ENCODE results near the gene SUMO3.
A peak's percentile ranks its signal among the peaks of the same experiment; 100 is the strongest.

The SUMO3 gene

DNA sequence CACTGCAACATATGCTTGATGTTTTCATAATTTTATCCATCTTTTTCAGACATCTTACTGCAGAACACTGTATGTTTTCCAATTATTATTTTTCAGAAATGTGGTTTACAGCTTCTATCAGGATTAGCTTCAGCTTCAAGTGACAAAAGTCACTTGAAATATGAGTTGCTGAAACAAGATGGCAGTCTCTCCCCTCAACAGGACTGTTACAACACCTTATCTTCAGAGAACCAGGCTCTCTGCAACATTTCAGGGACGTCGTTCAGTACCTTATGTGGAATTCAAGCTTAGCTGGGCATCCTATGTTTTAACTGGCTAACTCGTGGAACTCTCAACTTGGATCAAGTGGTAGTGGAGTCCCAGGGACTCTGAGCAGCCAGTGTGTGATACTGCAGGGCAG lies 14.2 kb downstream of the SUMO3 start:
- DNase-seq (ENCODE audit: low read depth in 2 of 2) = no peak

GRCh38 chr21:44802396-44803153 lies 15.3 kb downstream of the SUMO3 start:
- DNase-seq (ENCODE audit: low read depth in 2 of 2) = no peak

DNA sequence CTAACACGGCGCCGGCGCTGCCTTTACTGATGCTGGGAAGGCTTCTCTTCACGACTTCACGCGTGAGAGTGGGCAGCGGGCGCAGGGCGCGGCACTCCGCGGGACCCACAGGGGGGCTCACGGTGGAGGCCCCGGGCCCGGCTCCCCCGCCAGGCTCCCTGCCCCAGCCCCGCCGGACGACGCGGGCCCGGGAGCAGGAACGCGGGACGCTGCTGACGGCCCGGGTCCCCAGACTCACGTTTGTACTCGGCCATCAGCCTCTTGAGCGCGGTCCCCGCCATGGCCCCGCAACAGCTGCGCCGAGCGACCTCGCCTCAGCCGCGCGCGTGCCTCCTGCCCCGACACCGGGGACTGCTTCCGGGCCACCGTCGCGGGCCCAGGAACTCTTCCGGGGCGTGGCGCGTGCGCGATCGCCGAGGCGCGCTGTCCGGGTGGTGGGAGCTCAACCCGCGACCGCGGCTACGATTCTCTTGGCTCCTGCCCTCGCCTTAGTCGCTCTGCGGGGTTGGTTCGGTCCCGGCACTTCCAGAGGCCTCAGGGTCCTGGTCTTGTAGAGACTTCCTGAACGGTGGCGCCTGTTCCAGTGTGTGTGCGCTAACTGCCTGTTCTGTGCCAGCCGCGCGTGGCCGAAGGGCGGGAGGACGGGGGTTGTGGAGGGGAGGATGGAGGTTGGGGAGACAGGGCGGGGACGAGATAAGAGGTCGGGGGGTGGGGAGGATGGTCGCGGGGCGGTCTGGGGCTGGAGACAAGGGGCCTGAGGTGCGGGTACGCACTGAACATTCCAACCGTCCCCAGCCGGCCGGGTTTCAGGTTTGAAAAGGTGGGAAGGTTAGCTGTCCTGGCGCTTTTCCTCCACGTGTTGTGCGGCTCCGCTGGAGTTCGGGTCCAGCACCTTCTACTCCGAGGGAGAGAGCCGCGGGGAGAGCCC lies 16.1 kb downstream of the SUMO3 start, which contains the start of gene UBE2G2:
UBE2G2 (minus strand) TSS at position 353 of the 928 bp plus-strand sequence; CDS start at position 281, 72 bp downstream.
- peak; percentile 54 to 83 for DNase-seq (ENCODE audit: low read depth in 2 of 2)

GRCh38 chr21:44800971-44801467 lies 16.8 kb downstream of the SUMO3 start:
- no peak for DNase-seq (ENCODE audit: low read depth in 2 of 2)

DNA sequence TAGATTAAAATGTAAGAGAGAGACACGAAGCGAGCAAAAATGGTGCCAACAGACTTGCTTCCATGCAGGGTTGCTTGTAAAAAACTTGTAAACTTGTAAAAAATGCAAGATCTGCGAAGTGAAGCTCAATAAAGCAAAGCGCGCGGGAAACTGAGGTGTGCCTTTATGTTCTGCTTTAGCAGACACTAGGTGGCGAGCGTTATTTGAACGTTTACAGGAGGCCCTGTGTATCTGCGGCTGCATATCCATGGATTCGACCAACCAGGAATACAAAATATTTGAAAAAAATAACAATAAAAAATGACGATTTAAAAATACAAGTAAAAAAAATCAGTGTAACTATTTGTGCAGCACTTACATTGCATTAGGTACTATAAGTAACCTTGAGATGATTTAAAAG lies 17.8 kb downstream of the SUMO3 start:
- no peak for DNase-seq (ENCODE audit: low read depth in 2 of 2)

DNA sequence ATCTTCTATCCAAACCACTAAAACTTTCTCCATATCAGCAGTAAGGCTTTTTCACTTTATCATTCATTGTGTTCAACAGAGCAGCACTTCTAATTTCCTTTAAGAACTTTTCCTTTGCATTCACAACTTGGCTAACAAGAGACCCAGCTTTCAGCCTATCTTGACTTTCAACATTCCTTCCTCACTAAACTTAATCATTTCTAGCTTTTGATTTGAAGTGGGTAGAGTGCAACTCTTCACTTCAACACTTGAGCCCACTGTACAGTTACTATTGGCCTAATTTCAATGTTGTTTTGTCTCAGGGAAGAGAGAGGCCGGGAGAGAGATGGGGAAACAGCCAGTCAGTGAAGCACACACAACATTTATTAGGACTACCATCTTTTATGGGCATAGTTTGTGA lies 18.2 kb downstream of the SUMO3 start:
- no peak for DNase-seq (ENCODE audit: low read depth in 2 of 2)

DNA sequence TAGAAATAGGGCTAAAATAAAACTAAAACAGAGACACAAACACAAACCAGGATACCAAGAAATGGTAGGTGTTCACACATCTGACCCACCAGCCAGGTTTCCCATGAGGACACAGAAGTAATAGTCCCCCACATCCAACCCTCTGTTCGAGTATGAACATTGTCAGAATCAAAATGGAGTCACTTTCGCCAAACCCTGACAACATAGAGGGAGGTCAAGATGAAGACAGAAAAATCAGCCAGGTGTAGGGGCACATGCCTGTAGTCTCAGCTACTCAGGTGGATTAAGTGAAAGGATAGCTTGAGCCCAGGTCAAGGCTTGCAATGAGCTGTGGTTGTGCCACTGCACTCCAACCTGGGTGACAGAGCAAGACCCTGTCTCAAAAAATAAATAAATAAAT lies 20.1 kb downstream of the SUMO3 start:
- no peak for DNase-seq (ENCODE audit: low read depth in 2 of 2)

GRCh38 chr21:44795342-44795741 lies 22.5 kb downstream of the SUMO3 start:
- no peak for DNase-seq (ENCODE audit: low read depth in 2 of 2)

DNA sequence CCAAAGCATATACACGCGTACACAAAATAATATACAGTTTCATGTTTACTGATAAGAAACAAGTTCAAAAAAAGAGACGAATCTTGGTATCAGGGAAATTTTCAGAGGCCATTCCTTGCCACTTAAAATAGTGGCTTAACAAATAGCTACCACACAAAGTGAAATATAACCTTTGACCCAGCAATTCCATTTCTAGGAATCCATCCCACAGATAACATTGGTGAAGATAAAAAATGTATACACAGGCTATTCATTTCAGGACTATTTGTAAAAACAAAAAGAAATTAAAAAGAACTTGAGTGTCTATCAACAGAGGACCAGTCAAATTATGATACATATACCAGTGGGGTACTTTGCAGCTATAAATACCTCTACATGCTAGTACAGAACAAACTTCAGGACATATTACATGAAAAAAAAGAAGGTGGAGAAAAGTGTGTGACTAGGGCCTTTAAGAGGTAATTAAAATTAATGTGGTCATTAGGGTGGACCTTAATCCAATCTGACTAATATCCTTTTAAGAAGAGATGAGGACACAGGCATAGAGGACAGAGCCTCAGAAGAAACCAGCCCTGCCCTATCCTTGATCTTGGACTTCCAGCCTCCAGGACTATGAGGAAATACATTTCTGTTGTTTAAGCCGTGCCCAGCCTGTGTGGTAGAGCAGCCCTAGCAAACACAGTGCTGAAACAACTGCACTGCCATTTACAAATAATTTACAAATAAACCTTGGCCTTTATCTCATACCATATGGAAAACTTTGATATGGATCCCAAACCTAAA lies 24.1 kb downstream of the SUMO3 start:
- DNase-seq (ENCODE audit: low read depth in 2 of 2) = no peak

DNA sequence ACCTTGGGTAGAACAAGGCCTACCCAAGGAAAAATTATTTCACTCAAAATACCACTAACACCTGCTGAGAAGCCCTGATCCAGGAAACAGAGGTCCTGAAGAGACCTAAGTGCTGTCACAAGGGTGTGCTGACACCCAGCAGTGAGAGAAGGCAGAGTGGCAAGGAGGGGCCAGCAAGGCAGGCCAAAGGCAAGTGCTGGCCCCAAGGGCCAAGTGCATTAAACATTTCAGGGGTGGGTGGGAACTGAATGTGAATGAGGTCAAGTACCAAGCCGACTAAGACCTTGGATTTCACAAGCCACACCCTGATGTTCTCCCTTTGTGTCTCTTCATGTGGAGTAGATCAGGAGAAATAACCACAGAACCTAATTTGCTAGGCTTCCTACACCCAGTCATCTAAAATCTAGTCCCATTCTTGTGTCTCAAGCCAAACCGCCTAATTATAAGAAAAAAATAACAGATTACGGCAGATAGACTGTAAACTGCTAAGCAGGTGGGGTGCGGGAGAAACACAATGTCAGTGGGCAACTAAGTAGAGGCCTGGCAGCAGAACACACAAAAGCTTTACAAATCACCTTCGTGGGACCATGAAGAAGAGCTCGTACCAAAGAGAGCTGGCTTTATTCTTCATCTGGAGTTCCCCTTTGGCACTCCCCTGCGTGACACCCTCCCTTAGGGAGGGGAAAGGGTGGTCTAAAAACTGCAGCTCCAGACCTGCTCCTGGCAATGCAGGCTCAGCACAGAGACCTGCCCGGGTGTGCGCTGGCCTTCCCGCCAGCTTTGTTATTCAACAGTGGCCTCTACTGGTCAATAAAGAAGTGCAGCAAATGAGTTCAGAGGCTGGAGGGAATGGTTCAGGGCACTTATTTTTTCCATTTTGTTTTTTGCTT lies 24.9 kb downstream of the SUMO3 start:
- no peak for DNase-seq (ENCODE audit: low read depth in 2 of 2)

DNA sequence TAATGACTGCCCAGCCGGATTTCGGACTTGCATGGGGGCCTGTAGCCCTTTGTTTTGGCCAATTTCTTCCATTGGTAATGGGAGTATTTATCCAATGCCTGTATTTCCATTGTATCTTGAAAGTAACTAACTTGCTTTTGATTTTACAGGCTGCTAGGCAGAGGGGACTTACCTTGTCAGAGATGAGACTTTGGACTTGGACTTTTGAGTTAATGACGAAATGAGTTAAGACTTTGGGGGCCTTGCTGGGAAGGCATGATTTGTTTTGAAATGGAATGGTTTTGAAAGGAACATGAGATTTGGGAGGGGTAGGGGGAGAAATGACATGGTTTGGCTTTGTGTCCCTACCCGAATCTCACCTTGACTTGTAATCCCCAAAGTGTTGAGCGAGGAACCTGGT lies 25.9 kb downstream of the SUMO3 start:
- DNase-seq (ENCODE audit: low read depth in 2 of 2) = no peak

DNA sequence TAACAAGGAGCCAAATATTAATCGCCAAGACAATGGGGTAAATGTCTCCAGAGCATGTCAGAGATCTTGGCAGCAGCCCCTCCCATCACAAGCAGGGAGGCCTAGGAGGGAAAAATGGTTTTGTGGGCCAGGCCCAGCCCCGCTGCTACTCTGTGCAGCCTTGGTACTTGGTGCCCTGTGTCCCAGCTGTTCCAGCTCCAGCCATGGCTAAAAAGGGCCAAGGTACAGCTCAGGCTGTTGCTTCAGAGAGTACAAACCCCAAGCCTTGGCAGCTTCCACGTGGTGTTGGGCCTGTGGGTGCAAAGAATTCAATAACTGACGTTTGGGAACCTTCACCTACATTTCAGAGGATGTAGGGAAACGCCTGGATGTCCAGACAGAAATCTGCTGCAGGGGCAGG lies 26.6 kb downstream of the SUMO3 start:
- no peak for DNase-seq (ENCODE audit: low read depth in 2 of 2)

GRCh38 chr21:44790368-44790767 lies 27.5 kb downstream of the SUMO3 start:
- DNase-seq (ENCODE audit: low read depth in 2 of 2) = no peak

- DNase-seq (ENCODE audit: low read depth in 2 of 2) = no peak
Measured at GRCh38 chr21:44789880-44790279, 28.0 kb downstream of the SUMO3 start.

- no peak for DNase-seq (ENCODE audit: low read depth in 2 of 2)
Measured at GRCh38 chr21:44785620-44786335, 32.1 kb downstream of the SUMO3 start.

- DNase-seq (ENCODE audit: low read depth in 2 of 2) = no peak
Measured at GRCh38 chr21:44784810-44785209, 33.1 kb downstream of the SUMO3 start.

- DNase-seq (ENCODE audit: low read depth in 2 of 2) = no peak
Measured at GRCh38 chr21:44783020-44783696, 34.7 kb downstream of the SUMO3 start.

- DNase-seq (ENCODE audit: low read depth in 2 of 2) = no peak
Measured at GRCh38 chr21:44780767-44781459, 36.9 kb downstream of the SUMO3 start.

- DNase-seq (ENCODE audit: low read depth in 2 of 2) = no peak
Measured at GRCh38 chr21:44780137-44780502, 37.7 kb downstream of the SUMO3 start.
